Stimulated activated CD8-positive, alpha-beta memory T cell treated with anti-CD3 and anti-CD28 coated beads, Interleukin-7, amount 100 ng/mL, for 1 hour (primary cell): ENCODE measurements around the gene TFB1M.
"Not testable (repeated sequence)": the region's sequence is repeated elsewhere in the genome, so short reads cannot be mapped to it uniquely, and the experiment has no call there.

ENCODE experiments used
- DNase-seq, 2 donors: peaks; one replicate each; pipeline ENCODE4 v3.0.0-alpha.2; 2020; ENCODE audit warnings: low read depth in 2 of 2

TFB1M gene

GRCh38 chr6:155240905-155241600 lies 73.2 kb downstream of the TFB1M start:
- DNase-seq: no peak

DNA sequence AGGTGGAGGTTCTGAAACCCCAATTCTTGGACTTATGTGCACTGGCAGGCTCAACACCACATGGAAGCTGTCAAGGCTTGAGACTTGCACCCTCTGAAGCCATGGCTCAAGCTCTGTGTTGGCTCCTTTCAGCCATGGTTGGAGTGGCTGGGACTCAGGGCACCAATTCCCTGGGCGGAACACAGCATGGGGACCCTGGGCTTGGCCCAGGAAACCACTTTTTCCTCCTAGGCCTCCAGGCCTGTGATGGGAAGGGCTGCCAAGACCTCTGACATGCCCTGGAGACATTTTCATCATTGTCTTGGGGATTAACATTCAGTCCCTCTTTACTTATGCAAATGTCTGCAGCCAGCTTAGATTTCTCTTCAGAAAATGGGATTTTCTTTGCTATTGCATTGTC lies 76.7 kb downstream of the TFB1M start:
- DNase-seq: no peak

GRCh38 chr6:155235087-155235486 lies 79.2 kb downstream of the TFB1M start:
- no peak for DNase-seq

DNA sequence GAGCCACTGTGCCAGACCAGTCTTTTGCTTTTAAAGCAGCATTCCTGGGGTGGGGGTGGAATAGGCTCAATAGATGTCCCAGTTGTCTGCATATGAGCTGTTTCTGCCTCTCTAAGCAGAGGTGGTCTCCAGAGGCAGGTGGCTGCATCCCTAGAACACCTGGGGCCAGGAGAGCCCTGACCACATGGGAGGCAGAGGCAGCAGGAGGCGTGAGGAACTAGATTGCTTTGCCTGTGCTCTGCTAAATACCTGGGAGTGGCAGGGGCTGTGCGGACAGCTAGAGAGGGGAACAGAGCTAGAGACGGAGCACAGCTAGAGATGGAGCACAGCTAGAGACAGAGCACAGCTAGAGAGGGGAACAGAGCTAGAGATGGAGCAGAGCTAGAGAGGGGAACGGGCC lies 79.6 kb downstream of the TFB1M start:
- no peak for DNase-seq

DNA sequence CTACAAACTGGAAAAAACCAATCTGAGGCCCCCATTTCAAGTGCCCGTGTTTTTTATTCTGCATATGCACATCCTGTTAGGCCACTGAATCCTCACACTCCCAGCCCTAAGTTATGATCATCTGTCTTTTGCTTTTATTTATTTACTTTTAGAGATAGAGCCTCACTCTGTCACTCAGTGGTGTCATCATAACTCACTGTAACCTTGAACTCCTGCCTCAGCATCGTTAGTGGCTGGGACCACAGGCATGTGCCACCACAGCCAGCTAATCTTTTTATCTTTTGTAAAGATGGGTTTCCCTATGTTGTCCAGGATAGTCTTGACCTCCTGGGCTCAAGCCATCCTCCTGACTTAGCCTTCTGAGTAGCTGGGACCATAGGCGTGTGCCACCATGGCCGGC lies 80.1 kb downstream of the TFB1M start:
- DNase-seq: no peak

DNA sequence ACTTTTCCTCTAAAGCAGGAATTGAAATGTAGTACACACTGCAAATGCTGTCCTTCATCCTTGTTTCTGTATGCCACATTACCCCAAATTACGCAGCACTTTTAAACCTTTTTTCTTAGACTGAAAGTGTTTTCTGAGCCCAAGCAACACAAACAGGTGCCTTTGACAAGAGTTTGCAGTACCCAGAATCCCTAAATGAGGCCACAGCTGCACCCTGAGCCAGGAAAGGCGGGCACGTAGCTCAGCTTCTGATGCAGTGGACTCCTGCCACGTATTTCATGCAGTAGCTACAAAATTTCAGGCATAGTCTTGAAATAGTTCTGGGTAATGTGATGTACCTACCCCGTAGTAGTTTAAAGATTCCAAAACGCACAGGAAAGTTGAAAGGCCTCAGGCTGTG lies 81.4 kb downstream of the TFB1M start:
- DNase-seq: no peak

DNA sequence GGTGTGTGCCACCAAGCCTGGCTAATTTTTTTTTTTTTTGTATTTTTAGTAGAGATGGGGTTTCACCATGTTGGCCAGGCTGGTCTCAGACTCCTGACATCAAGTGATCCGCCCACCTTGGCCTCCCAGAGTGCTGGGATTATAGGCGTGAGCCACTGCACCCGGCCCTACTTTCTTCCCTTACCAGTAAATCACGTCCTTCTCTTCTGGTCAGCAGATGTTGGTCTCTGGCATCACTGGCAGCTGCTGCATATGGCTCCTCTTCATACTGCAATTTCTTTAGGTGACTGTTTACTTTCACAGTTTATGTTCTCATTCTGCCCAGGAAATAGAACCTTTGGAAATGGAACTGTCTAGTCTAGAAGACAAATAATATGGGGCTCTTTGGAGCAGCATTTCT lies 83.3 kb downstream of the TFB1M start:
- DNase-seq: not testable (repeated sequence)

DNA sequence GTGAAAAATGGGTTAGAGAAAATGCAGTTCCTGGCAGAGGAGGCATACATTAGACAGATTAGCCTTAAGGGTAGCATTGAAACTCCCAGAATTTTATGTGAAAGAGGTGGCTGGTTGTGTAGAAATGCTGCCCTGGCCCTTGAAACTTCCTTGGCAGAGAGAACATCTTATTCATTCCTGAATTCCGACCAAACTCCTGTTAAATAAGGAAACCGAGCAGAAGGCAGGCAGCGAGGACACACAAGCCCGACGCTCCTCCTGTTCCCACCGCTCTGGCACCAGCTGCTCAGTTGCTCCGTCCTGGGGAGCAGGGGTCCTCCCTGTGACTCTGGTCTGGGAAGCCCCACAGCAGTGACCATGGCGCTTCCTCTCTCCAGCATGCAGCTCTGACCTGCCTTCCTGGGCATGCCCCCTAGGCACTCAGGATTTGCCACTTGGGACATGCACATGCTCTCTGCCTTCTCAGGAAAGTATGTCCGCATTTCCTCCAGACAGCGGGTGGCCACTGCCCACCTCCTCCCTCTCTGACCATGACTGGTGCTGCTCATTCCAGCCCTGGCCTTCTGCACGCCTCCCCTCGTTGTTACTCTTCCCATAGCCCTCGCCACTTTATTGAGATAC lies 85.6 kb downstream of the TFB1M start:
- no peak for DNase-seq

- no peak for DNase-seq
These were observed 87.2 kb downstream of the TFB1M start for GRCh38 chr6:155227046-155227445.

DNA sequence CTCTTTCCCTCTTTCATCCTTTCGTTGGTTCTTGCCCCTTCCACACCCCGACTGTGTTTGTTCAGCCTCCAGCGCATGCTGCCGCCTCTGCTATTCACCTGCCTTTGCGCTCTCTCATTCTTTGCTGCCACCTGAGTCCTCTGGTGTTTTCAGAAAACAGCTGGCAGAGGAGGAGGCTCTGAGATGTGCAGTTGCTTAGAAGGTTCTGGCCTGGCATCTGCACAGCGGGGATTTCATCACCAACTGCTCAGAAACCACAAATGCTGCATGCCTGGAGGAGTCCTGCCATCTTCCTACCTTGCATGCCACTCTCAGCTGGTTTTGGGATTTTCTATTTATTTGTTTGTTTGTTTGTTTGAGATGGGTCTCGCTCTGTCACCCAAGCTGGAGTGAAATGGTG lies 89.7 kb downstream of the TFB1M start:
- DNase-seq: no peak

DNA sequence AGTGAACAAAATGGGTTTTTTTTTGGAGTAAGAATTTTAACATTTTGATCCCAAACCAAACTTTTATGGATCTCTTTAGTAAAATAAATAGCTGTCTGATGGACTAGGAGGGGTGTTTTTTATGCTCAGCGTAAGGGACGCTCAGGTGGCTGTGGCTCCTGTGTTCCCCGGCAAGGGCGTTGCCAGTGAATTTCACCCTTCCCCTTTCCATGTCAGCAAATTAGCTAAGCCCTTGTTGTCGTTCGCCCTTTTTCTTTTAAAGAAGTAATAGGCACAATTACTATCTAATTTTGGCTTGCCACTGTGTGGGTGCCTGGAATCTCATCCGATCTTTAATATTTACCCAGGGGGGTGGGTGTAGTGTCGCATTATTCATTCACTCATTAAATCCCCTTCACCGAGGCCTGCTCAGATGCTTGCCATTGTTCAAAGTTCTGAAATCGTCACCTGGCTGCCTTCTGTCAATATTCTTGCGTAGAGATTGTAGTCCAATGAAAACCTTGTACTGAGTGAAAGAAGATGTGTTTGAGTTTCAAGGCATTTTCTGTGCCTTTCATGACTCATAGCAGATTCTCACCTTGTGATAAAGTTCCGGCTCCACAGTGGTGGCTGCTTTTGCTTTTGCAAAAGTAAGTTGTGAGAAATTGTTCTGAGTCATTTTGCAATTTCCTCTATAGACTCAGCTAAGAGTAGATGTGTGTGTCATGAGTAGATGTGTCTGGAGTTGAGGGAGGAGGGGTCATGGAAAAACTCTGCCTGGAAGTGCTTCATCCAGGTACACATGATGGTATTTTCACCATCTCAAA lies 90.4 kb downstream of the TFB1M start:
- DNase-seq: no peak

DNA sequence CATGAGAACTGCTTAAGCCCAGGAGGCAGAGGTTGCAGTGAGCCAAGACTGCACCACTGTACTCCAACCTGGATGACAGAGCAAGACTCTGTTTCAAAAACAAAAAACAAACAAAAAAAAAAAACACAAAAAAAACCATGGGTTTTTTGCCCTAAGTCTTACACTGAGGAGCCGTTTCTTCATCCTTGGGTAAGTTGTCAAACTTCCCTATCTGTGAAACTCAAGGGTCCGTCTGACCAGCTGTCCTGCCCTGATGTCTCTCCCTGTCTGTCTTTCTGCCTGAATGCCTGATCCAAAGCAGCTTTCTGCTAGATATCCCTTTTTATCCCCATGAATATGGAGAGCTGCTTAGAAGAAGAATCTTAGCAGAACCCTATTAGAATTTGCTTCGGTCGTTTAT lies 91.8 kb downstream of the TFB1M start:
- no peak for DNase-seq

DNA sequence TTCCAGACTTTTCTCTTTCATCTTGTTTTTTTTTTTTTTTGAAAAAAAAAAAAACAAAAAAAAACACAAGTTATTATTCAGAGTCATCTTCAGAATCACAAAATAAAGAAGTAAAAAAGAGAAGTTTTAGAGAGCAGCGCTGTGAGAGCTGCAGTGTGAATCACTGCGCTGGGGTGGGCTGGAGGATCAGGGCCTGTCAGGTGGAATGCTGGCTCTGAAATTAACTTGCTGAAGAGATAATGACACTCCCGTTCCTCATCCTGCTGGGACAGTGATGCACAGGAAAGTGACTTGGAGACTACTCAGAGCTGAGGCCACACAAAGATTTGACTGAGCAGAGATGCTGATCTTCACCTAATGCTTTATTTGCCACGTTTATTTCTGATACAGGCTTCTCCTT lies 93.2 kb downstream of the TFB1M start:
- no peak for DNase-seq

GRCh38 chr6:155219858-155220301 lies 94.4 kb downstream of the TFB1M start:
- no peak for DNase-seq

- no peak for DNase-seq
These were observed 95.0 kb downstream of the TFB1M start for GRCh38 chr6:155219299-155219698.

- not testable (repeated sequence) for DNase-seq
These were observed 95.6 kb downstream of the TFB1M start for GRCh38 chr6:155218711-155219110.

DNA sequence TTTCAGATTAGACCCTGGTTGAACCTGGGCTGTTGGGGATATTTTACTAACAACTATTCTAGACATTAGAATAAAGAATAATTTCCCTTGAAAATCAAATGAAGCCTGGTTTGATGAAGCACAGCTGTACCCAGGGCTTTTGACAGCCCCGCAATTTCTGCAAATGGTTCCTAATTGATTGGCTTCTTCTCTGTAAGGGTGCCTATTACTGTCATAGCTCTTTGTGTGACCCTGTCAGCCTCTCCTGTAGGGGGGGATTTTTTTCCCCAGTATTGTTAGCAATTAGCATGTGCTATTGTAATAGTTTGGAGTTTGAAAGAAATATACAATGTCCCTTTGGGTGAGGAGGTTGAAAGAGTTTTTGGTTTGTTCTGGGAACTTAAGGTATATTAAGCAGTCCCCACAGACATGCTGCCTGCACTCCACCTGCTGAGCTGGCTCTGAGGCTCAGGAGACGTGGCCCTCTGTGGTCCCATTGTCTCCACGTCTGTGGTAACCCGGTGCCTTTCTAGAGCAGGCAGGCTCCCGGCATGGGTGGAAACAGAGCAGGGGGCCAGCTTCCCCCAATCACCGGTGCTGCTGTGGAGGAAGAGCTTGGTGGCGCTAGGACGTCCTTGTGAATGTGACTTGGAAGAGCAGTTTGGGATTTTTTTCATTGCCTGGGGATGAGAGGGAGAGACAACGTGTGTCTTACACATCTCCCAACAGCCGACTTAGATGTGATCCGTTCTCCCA lies 97.8 kb downstream of the TFB1M start:
- no peak for DNase-seq

DNA sequence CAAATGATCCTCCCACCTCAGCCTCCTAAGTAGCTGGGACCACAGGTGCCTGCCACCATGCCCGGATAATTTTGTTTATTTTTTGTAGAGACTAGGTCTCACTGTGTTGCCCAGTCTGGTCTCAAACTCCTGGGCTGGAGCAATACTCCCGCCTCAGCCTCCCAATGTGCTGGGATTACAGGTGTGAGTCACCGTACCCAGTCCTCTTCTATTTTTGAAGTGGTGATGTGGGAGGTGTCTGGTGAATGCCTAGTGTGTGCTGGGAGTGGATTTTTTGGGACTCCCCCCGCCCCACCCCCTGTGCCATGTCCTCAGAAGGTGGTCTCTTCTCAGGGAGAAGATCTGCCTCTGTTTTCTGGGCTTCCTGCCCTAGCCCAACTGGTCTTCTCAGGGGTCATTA lies 98.4 kb downstream of the TFB1M start:
- no peak for DNase-seq

DNA sequence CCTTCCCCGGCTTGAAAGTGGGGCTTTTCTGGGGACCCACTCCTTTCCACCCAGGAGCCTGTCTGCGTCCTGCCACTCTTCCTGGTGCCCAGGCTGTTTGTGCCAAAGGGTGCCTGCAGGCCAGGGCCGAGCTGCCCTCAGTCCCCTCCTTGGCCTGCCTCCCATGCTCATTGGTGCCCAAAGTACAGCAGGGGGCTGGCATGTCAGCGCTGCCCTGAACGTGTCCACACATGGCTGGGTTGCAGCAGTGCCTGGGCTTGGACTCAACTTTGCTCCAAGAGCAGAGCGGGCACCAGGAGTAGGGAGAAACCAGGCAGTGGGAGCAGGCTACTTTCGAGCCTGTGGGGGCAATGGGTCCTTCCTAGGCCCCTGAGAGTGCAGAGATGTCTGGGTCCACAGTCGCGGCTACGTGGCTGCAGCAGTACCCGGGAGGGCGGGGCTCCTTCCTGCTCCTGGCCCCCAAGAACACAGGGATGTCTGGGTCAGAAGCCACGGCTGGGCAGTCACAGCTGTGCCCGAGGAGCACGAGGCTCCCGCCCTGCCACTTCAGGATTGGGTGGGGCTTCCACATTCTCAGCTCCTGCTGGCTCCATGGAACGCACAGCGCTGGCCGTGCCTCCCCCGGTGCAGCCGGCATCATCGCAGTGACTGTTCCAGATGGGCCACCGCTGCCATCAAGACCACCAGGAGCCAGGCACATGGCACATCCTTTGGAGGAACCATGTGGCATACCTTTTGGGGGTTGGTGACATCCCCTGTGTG lies 100.5 kb downstream of the TFB1M start:
- DNase-seq: no peak

- DNase-seq: no peak
These were observed 101.5 kb downstream of the TFB1M start for GRCh38 chr6:155212616-155213380.

- DNase-seq: no peak
These were observed 102.2 kb downstream of the TFB1M start for GRCh38 chr6:155212106-155212505.
